Skeletal muscle tissue (tissue), 4 donors: ENCODE measurements around the gene ESR1. TPM values are rescaled to one million over a fixed set of nuclear protein-coding genes. Genes with fewer than 3 reads are reported as not detected.
A peak's percentile ranks its signal among the peaks of the same experiment; 100 is the strongest.

Experiments
- H3K27ac ChIP-seq: one replicate; pipeline ENCODE4 v1.7.0; 2013; ENCODE audit warnings: mild to moderate bottlenecking, low read depth, low read length, inconsistent platforms
- H3K27me3 ChIP-seq, 3 donors: one replicate each; pipeline ENCODE4 v1.7.0; 2013; ENCODE audit warnings: low read length in 3 of 3; ENCODE audit not compliant: control insufficient read depth in 3 of 3, insufficient read depth in 3 of 3
- H3K36me3 ChIP-seq, 3 donors: one replicate each; pipeline ENCODE4 v1.7.0; 2013; ENCODE audit warnings: low read length in 3 of 3; ENCODE audit not compliant: control insufficient read depth in 3 of 3, insufficient read depth in 3 of 3
- H3K4me1 ChIP-seq, 3 donors: one replicate each; pipeline ENCODE4 v1.7.0; 2013; ENCODE audit warnings: low read length in 3 of 3, mild to moderate bottlenecking in 3 of 3; ENCODE audit not compliant: control insufficient read depth in 3 of 3, insufficient read depth in 3 of 3
- H3K4me3 ChIP-seq, 3 donors: one replicate each; pipeline ENCODE4 v1.7.0; 2013; ENCODE audit warnings: low read length in 3 of 3
- H3K9ac ChIP-seq, 3 donors: one replicate each; pipeline ENCODE4 v1.7.0; 2013; ENCODE audit warnings: low read length in 3 of 3, mild to moderate bottlenecking in 3 of 3, moderate library complexity in 2 of 3, low read depth in 1 of 3
- H3K9me3 ChIP-seq, 3 donors: one replicate each; pipeline ENCODE4 v1.7.0; 2013; ENCODE audit warnings: low read length in 3 of 3; ENCODE audit not compliant: control insufficient read depth in 3 of 3
- total RNA-seq: library from RNA; depleted of rRNA; stranded (reverse); fragments of >200 nt; gene quantifications from one replicate; pipeline ENCODE4 v1.2.3, GENCODE V29; 2014
- donor health status: Osteomylitis.

The ESR1 gene
- total RNA-seq, 1 donor from 2014 or later, result 1.0 TPM

- Histone ChIP-seq H3K27ac (no peak overlapping the region), H3K4me1 (no peaks in the 10 kb centered on the region), H3K9ac (no peak overlapping the region), H3K36me3 (no peaks in the 10 kb centered on the region), H3K9me3 (no peaks in the 10 kb centered on the region), H3K4me3 (no peak overlapping the region), H3K27me3 (no peaks in the 10 kb centered on the region)
These were observed 247.0 kb downstream of the ESR1 start for GRCh38 chr6:152054441-152054840.

- Histone ChIP-seq H3K4me1 (no peaks in the 10 kb centered on the region), H3K27me3 (no peaks in the 10 kb centered on the region), H3K27ac (no peak overlapping the region), H3K4me3 (no peak overlapping the region), H3K36me3 (no peaks in the 10 kb centered on the region), H3K9ac (no peak overlapping the region), H3K9me3 (no peaks in the 10 kb centered on the region)
These were observed 248.0 kb downstream of the ESR1 start for GRCh38 chr6:152055517-152055916.

GRCh38 chr6:152057832-152058498 is 250.5 kb downstream of the ESR1 start:
- Histone ChIP-seq H3K9me3 (no peaks in the 10 kb centered on the region), H3K36me3 (no peaks in the 10 kb centered on the region), H3K27me3 (no peaks in the 10 kb centered on the region), H3K27ac (no peak overlapping the region), H3K9ac (no peak overlapping the region), H3K4me3 (no peak overlapping the region), H3K4me1 (peaks cover 0 to 3% (median 0%) of the 10 kb centered on the region in 3 donors)

GRCh38 chr6:152059909-152060308 is 252.4 kb downstream of the ESR1 start:
- Histone ChIP-seq H3K4me1 (peaks cover 0 to 11% (median 3%) of the 10 kb centered on the region in 3 donors), H3K9ac (no peak overlapping the region), H3K36me3 (no peaks in the 10 kb centered on the region), H3K27ac (no peak overlapping the region), H3K9me3 (no peaks in the 10 kb centered on the region), H3K27me3 (no peaks in the 10 kb centered on the region), H3K4me3 (no peak overlapping the region)

GRCh38 chr6:152062476-152062875 is 255.0 kb downstream of the ESR1 start:
- H3K9me3 ChIP-seq, result no peaks in the 10 kb centered on the region
- H3K4me1 ChIP-seq, result peaks cover 0 to 11% (median 6%) of the 10 kb centered on the region in 3 donors
- no peak overlapping the region for H3K4me3 ChIP-seq
- H3K36me3 ChIP-seq, result no peaks in the 10 kb centered on the region
- no peaks in the 10 kb centered on the region for H3K27me3 ChIP-seq
- no peak overlapping the region for H3K9ac ChIP-seq
- H3K27ac ChIP-seq, result no peak overlapping the region

GRCh38 chr6:152063170-152063921 is 255.9 kb downstream of the ESR1 start:
- Histone ChIP-seq H3K4me1 (peaks cover 0 to 11% (median 6%) of the 10 kb centered on the region in 3 donors), H3K9ac (no peak overlapping the region), H3K27me3 (no peaks in the 10 kb centered on the region), H3K9me3 (no peaks in the 10 kb centered on the region), H3K36me3 (no peaks in the 10 kb centered on the region), H3K4me3 (no peak overlapping the region), H3K27ac (no peak overlapping the region)

GRCh38 chr6:152068622-152069261 is 261.3 kb downstream of the ESR1 start:
- no peaks in the 10 kb centered on the region for H3K9me3 ChIP-seq
- peaks cover 0 to 6% (median 4%) of the 10 kb centered on the region in 3 donors for H3K4me1 ChIP-seq
- no peaks in the 10 kb centered on the region for H3K36me3 ChIP-seq
- H3K27ac ChIP-seq, result no peak overlapping the region
- no peak overlapping the region for H3K9ac ChIP-seq
- H3K4me3 ChIP-seq, result no peak overlapping the region
- no peaks in the 10 kb centered on the region for H3K27me3 ChIP-seq

GRCh38 chr6:152070556-152070955 is 263.1 kb downstream of the ESR1 start:
- H3K27me3 ChIP-seq, result no peaks in the 10 kb centered on the region
- no peaks in the 10 kb centered on the region for H3K36me3 ChIP-seq
- no peak overlapping the region for H3K9ac ChIP-seq
- peaks cover 0 to 5% (median 0%) of the 10 kb centered on the region in 3 donors for H3K4me1 ChIP-seq
- H3K9me3 ChIP-seq, result no peaks in the 10 kb centered on the region
- H3K4me3 ChIP-seq, result no peak overlapping the region
- no peak overlapping the region for H3K27ac ChIP-seq

GRCh38 chr6:152071318-152071717 is 263.8 kb downstream of the ESR1 start:
- Histone ChIP-seq H3K27ac (no peak overlapping the region), H3K4me3 (no peak overlapping the region), H3K4me1 (peaks cover 0 to 3% (median 0%) of the 10 kb centered on the region in 3 donors), H3K9ac (no peak overlapping the region), H3K9me3 (no peaks in the 10 kb centered on the region), H3K27me3 (no peaks in the 10 kb centered on the region), H3K36me3 (no peaks in the 10 kb centered on the region)

- H3K9ac ChIP-seq, result no peak overlapping the region
- H3K36me3 ChIP-seq, result no peaks in the 10 kb centered on the region
- H3K27ac ChIP-seq, result peak overlapping the region; percentile 2
- no peaks in the 10 kb centered on the region for H3K27me3 ChIP-seq
- no peaks in the 10 kb centered on the region for H3K9me3 ChIP-seq
- H3K4me3 ChIP-seq, result no peak overlapping the region
- peaks cover 0 to 3% (median 0%) of the 10 kb centered on the region in 3 donors for H3K4me1 ChIP-seq
These were observed 264.4 kb downstream of the ESR1 start for GRCh38 chr6:152071843-152072242.
